CD4-positive, alpha-beta T cell treated with Interleukin-17A for 1 hour (primary cell): ENCODE data around the gene RBP2.

Source experiments
- DNase-seq: peaks from one replicate; pipeline ENCODE4 v3.0.0-alpha.2; 2020

RBP2 gene

DNA sequence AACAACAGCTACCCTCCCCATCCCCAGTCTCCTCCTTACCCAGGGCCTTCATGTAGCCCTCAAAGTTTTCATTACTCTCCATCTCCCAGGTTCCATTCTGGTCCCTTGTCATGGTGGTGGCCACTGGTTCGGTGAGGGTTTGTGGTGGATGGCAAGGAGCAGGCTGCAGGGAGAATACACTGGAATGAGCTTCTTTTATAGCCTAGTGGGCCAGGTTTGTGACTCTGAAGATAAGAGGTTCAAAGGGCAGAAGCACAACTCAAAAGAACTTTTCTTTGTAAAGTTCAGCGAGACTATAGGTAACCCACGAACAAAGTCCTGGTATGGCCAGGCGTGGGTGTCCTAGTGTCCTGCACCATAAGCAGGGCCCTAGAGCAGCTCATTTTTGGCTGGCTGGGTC, at the start of gene RBP2:
TSS of gene RBP2 (minus strand) at position 169 of the 400 bp plus-strand sequence. CDS start at position 112, 57 bp downstream.
- DNase-seq = no peak

GRCh38 chr3:139524841-139525636, 48.7 kb upstream of the RBP2 start:
- DNase-seq = no peak

GRCh38 chr3:139523718-139524117, 47.4 kb upstream of the RBP2 start:
- DNase-seq = no peak

DNA sequence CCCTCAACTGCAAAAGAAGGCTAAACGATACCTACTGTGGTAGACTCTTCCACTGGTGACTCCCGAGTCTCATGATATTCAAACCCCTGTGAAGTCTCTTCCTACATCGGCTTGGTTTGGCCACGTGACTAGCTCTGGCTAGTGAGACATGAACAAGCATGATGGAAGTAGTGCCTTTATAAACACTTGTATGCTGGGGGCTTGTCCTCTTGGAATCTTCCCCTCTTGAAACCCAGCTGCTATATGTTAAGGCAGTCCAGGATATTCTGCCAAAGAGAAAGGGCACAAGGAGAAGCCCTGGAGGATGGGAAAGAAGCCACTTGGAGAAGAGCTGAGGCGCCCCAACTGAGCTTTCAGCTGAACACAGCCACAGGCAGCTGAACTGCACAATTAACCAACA, 46.9 kb upstream of the RBP2 start:
- no peak for DNase-seq

GRCh38 chr3:139522421-139522820, 46.1 kb upstream of the RBP2 start:
- no peak for DNase-seq

GRCh38 chr3:139521816-139522215, 45.5 kb upstream of the RBP2 start:
- DNase-seq = no peak

DNA sequence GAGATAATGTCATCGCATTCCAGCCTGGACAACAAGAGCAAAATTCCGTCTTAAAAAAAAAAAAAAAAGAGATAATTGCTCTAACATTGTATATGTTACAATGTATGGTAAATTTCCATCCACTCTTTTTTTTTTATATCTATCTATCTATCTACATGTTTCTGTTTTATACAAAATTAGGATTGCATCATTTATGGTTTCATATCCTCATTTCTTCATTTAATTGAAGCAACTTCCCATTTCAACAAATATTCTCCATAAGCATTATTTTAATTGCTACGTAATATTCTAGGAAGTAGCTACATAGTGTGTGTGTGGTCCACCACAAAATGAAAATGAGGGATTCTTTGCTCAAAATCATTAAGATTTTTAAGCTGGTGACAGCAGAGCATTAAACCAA, 44.8 kb upstream of the RBP2 start:
- no peak for DNase-seq

DNA sequence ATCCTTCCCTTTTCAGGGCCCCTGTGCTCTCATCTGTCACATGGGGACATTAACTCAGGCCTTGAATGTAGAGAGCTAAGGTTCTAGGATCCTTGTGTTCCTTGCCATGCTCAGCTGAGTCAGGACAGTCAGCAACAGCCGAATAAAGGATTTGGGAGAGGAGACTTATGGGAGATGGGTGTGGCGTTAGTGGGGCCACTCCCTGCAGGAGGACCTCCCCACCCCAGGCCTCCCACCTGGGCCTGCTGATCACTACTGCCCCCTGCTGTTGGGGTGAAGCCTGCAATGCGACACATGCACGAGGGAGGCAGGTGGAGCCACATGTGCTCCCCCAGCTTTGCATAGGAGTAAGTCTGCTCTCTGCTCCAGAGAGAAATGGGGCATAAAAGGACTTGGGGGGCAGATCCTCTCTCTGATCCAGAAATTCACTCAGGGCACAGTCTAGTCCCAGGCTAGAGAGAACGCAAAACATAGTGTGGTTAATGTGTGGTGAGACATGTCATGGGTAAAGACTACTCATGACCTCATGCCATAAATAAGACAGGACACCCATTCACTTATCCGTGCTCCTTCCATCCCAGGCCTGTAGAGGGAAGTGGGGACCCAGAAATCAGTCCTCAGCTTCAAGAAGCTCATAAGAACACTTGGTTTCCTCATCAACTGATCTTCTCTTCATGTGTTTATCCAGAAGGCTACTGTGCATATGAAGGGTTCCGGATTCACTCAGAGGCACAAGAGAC, 43.9 kb upstream of the RBP2 start:
- no peak for DNase-seq

DNA sequence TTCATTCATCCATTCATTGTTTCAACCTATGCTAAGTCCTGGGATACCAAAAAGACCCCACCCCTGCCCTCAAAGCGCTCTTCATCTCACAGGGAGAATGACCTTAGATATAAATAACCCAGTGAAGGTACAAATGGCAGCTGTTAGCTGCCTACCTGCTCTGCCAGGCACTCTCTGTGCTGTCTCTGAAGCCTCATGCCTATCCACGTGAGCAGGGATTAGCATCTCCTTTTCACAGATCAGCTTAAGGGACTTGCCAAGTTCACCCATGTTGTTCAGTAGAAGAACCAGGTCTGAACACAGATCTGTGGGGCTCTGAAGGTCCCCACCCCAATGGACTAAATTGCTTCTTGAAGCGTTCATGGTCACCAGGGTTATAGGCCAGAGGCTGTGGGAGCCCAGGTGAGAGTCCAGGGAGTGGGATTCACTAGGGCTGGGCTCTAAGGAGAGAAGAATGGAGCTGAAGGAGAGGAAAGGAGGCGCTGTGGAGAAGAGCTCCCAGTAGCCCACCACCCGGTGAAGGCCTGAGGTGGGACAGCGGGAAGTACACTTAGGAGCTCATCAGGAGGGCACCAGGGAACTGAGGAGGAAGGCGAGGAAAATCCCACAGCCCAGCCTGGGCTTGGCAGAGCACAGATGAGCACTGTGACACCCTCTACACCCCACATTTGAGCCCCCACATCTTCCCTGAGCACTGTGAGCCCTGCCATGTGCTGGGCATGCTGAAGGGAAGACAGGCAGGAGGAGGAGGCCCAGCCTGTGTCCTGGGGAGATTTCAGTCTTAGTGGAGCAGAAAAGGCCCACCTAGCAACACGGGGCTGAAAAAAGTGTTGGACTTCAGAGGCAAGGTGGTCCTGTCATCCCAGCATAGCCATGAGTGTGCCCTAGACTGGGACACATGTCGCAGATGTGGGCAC, 42.9 kb upstream of the RBP2 start:
- DNase-seq = no peak

GRCh38 chr3:139518306-139518705, 42.0 kb upstream of the RBP2 start:
- DNase-seq = no peak

DNA sequence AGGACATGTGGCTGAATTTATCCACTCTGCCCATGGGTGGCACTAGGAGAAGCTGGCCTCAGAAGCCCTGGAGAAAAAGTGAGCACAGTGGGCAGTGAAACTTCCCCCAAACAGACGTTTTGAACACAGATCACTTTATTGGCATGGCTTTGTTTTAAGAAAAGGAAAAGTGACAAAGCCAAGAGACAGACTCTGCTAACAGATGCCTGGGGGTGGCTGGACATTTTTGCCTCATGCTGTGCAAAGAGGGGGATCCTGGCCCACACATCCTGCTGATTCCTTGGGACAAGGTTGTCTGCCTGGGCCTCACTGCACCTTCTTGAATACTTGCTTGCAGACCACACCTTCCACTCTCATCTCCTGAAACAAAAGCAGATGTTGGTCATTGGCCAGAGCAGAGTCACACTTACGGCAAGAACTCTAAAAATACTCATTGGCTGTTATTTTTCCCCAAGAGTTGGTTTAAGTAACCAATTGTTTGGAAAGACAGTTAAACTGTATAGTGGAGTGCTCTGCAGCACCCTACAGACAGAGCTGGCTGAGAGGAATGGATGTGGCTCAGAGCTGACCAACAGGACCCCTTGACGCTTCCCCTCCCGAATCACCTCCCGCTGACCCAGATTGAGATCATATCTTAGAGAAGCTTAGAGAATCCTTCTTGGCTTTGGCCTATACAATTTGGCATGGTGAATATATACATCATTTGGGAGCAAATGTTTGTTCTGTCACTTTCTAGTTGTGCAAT, 41.2 kb upstream of the RBP2 start:
- no peak for DNase-seq

DNA sequence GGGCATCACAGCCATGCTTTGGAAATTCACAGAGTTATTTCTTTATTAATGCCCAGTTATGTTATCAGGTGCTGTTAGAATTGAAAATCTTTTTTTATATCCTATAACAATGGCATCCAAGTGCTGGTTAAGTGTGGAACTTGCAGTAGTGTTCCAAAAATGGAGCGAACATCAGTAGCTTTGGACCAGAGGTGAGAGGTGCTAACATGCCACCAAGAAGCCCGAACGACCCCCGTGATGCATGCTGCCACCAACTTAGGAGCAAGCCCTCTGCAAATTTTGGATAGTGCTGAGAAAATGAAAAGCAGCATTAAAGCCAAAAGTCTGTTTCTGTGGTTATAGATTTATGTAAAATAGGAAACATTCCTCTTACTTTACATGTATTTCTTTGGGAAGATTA, 38.4 kb upstream of the RBP2 start:
- DNase-seq = no peak

DNA sequence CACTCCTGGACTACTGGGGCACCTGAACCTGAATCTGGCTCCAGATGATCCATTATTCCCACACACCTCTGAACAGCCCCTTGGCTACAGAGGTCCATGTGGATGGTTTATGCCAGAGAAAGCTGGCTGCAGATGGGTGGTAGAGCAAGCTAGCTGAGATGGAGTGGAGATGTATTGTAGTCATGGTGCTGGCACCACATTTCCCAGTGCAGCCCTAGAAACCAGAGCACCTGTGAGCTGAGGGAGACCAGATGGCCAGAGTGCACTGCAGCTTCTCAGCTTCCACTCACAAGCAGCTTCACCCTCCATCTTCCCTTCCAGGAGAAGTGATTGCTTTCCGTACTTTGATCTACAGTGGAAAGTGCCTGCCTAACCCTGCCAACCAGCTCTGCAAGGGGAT, 33.3 kb upstream of the RBP2 start:
- DNase-seq = no peak

DNA sequence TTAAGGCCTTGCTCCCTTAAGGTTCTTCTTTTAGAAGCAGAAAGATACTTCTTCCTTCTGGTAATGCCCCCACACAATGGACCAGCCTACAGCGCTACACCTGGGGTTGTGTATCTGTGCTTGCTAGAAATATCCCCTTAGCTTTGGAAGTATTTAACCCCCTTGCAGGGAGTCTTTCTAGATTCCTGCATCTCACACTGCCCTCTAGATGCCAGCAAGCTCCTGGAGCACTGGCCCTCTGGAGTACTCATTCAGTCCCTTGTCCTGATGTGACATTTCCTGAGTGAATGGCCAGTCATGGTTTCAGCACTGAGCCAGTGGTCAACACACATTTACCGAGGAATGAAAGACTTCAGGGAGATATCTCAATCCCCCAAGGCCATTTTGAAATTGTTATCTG, 30.4 kb upstream of the RBP2 start:
- no peak for DNase-seq

- DNase-seq = no peak
Measured at GRCh38 chr3:139505829-139506386, 29.6 kb upstream of the RBP2 start.

- DNase-seq = no peak
Measured at GRCh38 chr3:139499536-139499935, 23.2 kb upstream of the RBP2 start.

GRCh38 chr3:139493826-139494385, 17.6 kb upstream of the RBP2 start:
- DNase-seq = no peak

DNA sequence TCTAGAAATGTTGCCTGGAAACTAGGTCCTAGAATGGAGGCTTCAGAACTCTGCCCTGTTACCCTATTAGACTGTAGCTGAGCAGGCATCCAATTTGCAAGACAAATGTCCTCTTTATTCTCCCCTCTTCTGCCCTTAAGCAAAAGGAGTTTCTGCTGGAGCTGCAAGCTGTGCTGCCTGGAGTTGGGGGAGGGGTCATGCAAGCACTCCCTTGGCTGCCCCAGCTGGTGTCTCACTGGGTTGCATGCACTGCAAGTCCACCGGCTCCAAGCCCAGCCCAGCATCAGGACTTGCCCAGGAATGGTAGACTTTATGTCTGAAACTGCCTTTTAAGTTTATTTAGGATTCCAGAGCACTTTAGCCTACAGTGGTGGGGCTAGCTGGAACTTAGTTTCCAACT, 15.7 kb upstream of the RBP2 start:
- no peak for DNase-seq

DNA sequence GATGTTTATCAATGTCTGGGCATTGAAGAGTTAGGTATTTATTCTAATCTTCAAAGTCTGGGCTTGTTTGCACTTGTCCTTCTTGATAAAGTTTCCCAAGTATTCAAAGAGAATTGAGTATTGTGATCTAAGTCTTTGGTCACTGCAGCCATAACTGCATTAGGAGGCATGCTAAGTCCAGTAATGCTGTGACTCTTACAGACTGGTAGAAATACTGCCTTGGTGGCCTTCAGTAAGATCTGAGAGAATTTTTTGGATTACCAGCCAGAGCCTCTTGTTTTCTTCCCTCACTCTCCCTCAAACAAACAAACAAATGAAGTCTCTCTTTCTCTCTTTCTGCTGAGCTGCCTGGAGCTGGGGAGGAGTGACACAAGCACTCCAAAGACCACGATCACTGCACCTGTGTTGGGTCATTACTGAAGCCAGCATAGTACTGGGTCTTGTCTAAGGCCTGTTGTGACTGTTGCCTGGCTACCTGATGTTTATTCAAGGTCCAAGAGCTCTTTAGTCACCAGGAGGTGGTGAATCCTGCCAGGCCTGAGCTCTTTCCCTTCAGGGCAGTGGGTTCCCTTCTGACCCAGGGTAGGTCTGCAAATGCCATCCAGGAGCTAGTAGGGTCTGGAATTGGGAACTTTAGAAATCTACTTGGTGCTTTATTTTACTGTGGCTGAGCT, 14.8 kb upstream of the RBP2 start:
- DNase-seq = no peak

GRCh38 chr3:139482206-139482605, 5.9 kb upstream of the RBP2 start:
- DNase-seq = no peak

- no peak for DNase-seq
Measured at GRCh38 chr3:139481116-139481515, 4.8 kb upstream of the RBP2 start.
